H1 (cell line): ENCODE results near the gene KRTAP19-4. TPM values are rescaled to one million over a fixed set of nuclear protein-coding genes. Genes with fewer than 3 reads are reported as not detected.

Source experiments
- CTCF ChIA-PET: fragments of 300-600 bp; sonication (Branson Sonifier 250); formaldehyde crosslinking; loops from one replicate; lab custom pipeline; 2021; ENCODE audit not compliant: partially characterized antibody; lab: Charles Lee
- POLR2A ChIA-PET: fragments of 300-600 bp; sonication (Branson Sonifier 250); formaldehyde crosslinking; loops from one replicate; lab custom pipeline; 2021; ENCODE audit warnings: inconsistent platforms; ENCODE audit not compliant: partially characterized antibody; lab: Charles Lee
- DNase-seq, 2 experiments: peaks; one replicate each; pipeline versions ENCODE4 v3.0.0 to v3.0.0-alpha.2; 2010 to 2022; ENCODE audit warnings: low spot score in 2 of 2, low read depth in 1 of 2, mixed read lengths in 1 of 2
- FAIRE-seq: peaks from 2 replicates; lab custom pipeline; 2011; peaks lifted over from hg19 to GRCh38; lab: Jason Lieb, UNC
- H2AFZ ChIP-seq: 2 replicates; pipeline ENCODE4 v1.8.1; 2012; ENCODE audit warnings: low read length, inconsistent platforms
- H2AK5ac ChIP-seq: 2 replicates; pipeline ENCODE4 v1.6.1; 2013; ENCODE audit warnings: low read depth, low read length
- H2BK120ac ChIP-seq: replicated peaks from 2 replicates; pipeline ENCODE3; 2013; ENCODE audit warnings: low read depth, low read length, inconsistent platforms
- H2BK12ac ChIP-seq: 2 replicates; pipeline ENCODE4 v1.6.1; 2013; ENCODE audit warnings: low read depth, low read length
- H2BK15ac ChIP-seq: 2 replicates; pipeline ENCODE4 v1.6.1; 2013; ENCODE audit warnings: low read length
- H2BK20ac ChIP-seq: 2 replicates; pipeline ENCODE4 v1.6.1; 2013; ENCODE audit warnings: low read length
- H2BK5ac ChIP-seq: 2 replicates; pipeline ENCODE4 v1.6.1; 2013; ENCODE audit warnings: low read depth, low read length
- H3K14ac ChIP-seq: 2 replicates; pipeline ENCODE4 v1.6.1; 2013; ENCODE audit warnings: inconsistent platforms; ENCODE audit not compliant: insufficient read length
- H3K18ac ChIP-seq: 2 replicates; pipeline ENCODE4 v1.6.1; 2013; ENCODE audit warnings: low read length; ENCODE audit errors: extremely low read depth
- H3K23ac ChIP-seq: 2 replicates; pipeline ENCODE4 v1.6.1; 2013; ENCODE audit warnings: inconsistent platforms; ENCODE audit not compliant: insufficient read length
- H3K23me2 ChIP-seq: 2 replicates; pipeline ENCODE4 v1.6.1; 2013; ENCODE audit warnings: low read depth, low read length
- H3K27ac ChIP-seq: 2 replicates; pipeline ENCODE4 v1.6.1; 2011; ENCODE audit warnings: low read depth, low read length, inconsistent platforms
- H3K27me3 ChIP-seq, 4 experiments: replicated peaks in 1 of 4; 1 replicate in 1 of 4; 2 replicates in 3 of 4; pipeline versions ENCODE4 v1.6.1 to v1.8.1; 2011 to 2013; ENCODE audit warnings: low read length in 3 of 4, mild to moderate bottlenecking in 3 of 4, inconsistent platforms in 2 of 4, mixed read lengths in 2 of 4, moderate library complexity in 1 of 4; ENCODE audit not compliant: control insufficient read depth in 3 of 4, insufficient read depth in 3 of 4; ENCODE audit errors: extremely low read depth in 1 of 4
- H3K36me3 ChIP-seq, 4 experiments: 2 replicates each; pipeline versions ENCODE4 v1.6.1 to v1.8.1; 2011 to 2013; ENCODE audit warnings: mild to moderate bottlenecking in 4 of 4, low read length in 3 of 4, moderate library complexity in 2 of 4, control low read depth in 1 of 4, inconsistent platforms in 1 of 4; ENCODE audit not compliant: insufficient read depth in 4 of 4, control insufficient read depth in 2 of 4
- H3K4ac ChIP-seq: replicated peaks from 2 replicates; pipeline ENCODE3; 2013; ENCODE audit warnings: low read length, low read depth, mixed read lengths, inconsistent platforms; ENCODE audit not compliant: insufficient read length
- H3K4me1 ChIP-seq, 4 experiments: replicated peaks in 1 of 4; 1 replicate in 1 of 4; 2 replicates in 3 of 4; pipeline versions ENCODE4 v1.6.1 to v1.8.1; 2011 to 2013; ENCODE audit warnings: low read length in 3 of 4, inconsistent platforms in 2 of 4, mixed read lengths in 1 of 4; ENCODE audit not compliant: insufficient read depth in 4 of 4, control insufficient read depth in 3 of 4
- H3K4me2 ChIP-seq, 2 experiments: 2 replicates each; pipeline versions ENCODE4 v1.6.1 to v1.8.1; 2011 to 2013; ENCODE audit warnings: low read depth in 2 of 2, low read length in 2 of 2, control low read depth in 1 of 2, inconsistent platforms in 1 of 2, mild to moderate bottlenecking in 1 of 2; ENCODE audit not compliant: insufficient read depth in 1 of 2
- H3K4me3 ChIP-seq, 4 experiments: fragments of 200-600, 300-600 bp in 1 of 4; sonication (generic), shearing (Covaris generic), sonication (Bioruptor Twin) in 1 of 4; 2 replicates each; pipeline versions ENCODE4 v1.5.1 to v1.8.1; 2011 to 2016; ENCODE audit warnings: low read length in 4 of 4, low read depth in 3 of 4, control low read depth in 2 of 4, inconsistent platforms in 2 of 4, mild to moderate bottlenecking in 2 of 4, mixed read lengths in 1 of 4, moderate library complexity in 1 of 4; ENCODE audit not compliant: insufficient read depth in 2 of 4; ENCODE audit errors: extremely low read depth in 1 of 4
- H3K56ac ChIP-seq: replicated peaks from 2 replicates; pipeline ENCODE3; 2013; ENCODE audit warnings: low read depth, mild to moderate bottlenecking, mixed read lengths, low read length, inconsistent platforms; ENCODE audit not compliant: insufficient read length
- H3K79me1 ChIP-seq: 2 replicates; pipeline ENCODE4 v1.6.1; 2013; ENCODE audit warnings: low read depth, low read length, control low read depth
- H3K79me2 ChIP-seq, 2 experiments: 2 replicates each; pipeline versions ENCODE4 v1.6.1 to v1.8.1; 2012 to 2013; ENCODE audit warnings: low read length in 2 of 2, mild to moderate bottlenecking in 2 of 2, inconsistent platforms in 1 of 2; ENCODE audit not compliant: insufficient read depth in 2 of 2, control insufficient read depth in 1 of 2
- H3K9ac ChIP-seq, 4 experiments: replicated peaks in 1 of 4; 1 replicate in 1 of 4; 2 replicates in 3 of 4; pipeline versions ENCODE4 v1.6.1 to v1.8.1; 2011 to 2013; ENCODE audit warnings: low read depth in 3 of 4, low read length in 3 of 4, control low read depth in 2 of 4, mild to moderate bottlenecking in 2 of 4, moderate library complexity in 2 of 4, inconsistent platforms in 1 of 4; ENCODE audit errors: extremely low read depth in 1 of 4
- H3K9me3 ChIP-seq, 2 experiments: 2 replicates each; pipeline versions ENCODE4 v1.6.1 to v1.8.1; 2012 to 2013; ENCODE audit warnings: mild to moderate bottlenecking in 2 of 2, moderate library complexity in 2 of 2, control low read depth in 1 of 2, inconsistent platforms in 1 of 2, low read depth in 1 of 2, low read length in 1 of 2, mixed read lengths in 1 of 2; ENCODE audit not compliant: insufficient read depth in 2 of 2
- H4K20me1 ChIP-seq, 2 experiments: replicated peaks in 1 of 2; 2 replicates each; pipeline versions ENCODE3 to v1.8.1; 2011 to 2013; ENCODE audit warnings: inconsistent platforms in 2 of 2, low read length in 2 of 2, mild to moderate bottlenecking in 1 of 2; ENCODE audit not compliant: insufficient read depth in 2 of 2, control insufficient read depth in 1 of 2
- H4K5ac ChIP-seq: 2 replicates; pipeline ENCODE4 v1.6.1; 2013; ENCODE audit warnings: low read length, low read depth, mixed read lengths, inconsistent platforms; ENCODE audit not compliant: insufficient read length
- H4K8ac ChIP-seq: 2 replicates; pipeline ENCODE4 v1.8.0; 2013; ENCODE audit warnings: mild to moderate bottlenecking, moderate library complexity, low read length, inconsistent platforms; ENCODE audit not compliant: insufficient read depth; ENCODE audit errors: extremely low read depth
- H4K91ac ChIP-seq: replicated peaks from 2 replicates; pipeline ENCODE3; 2013; ENCODE audit warnings: low read length, mixed read lengths, inconsistent platforms; ENCODE audit not compliant: insufficient read length
- BCL11A ChIP-seq, 2 experiments: IDR thresholded peaks; one replicate each; pipeline ENCODE4 v1.6.1; 2011; ENCODE audit warnings: low read depth in 2 of 2, low read length in 2 of 2, mild to moderate bottlenecking in 2 of 2
- CREB1 ChIP-seq: IDR thresholded peaks from 2 replicates; pipeline ENCODE4 v1.6.1; 2012; ENCODE audit warnings: inconsistent platforms
- CTCF ChIP-seq, 3 experiments: IDR thresholded peaks; 1 replicate in 2 of 3; 2 replicates in 1 of 3; pipeline versions ENCODE4 v1.5.1 to v1.6.1; 2011; ENCODE audit warnings: low read length in 3 of 3, mild to moderate bottlenecking in 3 of 3, inconsistent platforms in 2 of 3, low read depth in 1 of 3, moderate library complexity in 1 of 3; ENCODE audit not compliant: insufficient read depth in 1 of 3; ENCODE audit errors: control extremely low read depth in 1 of 3
- EZH2 ChIP-seq: fragments of 200-600 bp; sonication (generic); IDR thresholded peaks from 2 replicates; pipeline ENCODE4 v1.7.1; 2012; ENCODE audit warnings: low read depth, mild to moderate bottlenecking, moderate library complexity, low read length, inconsistent platforms; ENCODE audit not compliant: severe bottlenecking
- POLR2A ChIP-seq, 2 experiments: IDR thresholded peaks; 1 replicate in 1 of 2; 2 replicates in 1 of 2; pipeline ENCODE4 v1.6.1; 2011; ENCODE audit warnings: low read depth in 2 of 2, low read length in 2 of 2, mild to moderate bottlenecking in 2 of 2; ENCODE audit errors: control extremely low read depth in 1 of 2
- RBBP5 ChIP-seq: IDR thresholded peaks from 2 replicates; pipeline ENCODE4 v1.7.1; 2012; ENCODE audit warnings: low read depth, mild to moderate bottlenecking, inconsistent platforms, low read length, moderate library complexity, borderline replicate concordance
- SAP30 ChIP-seq: fragments of 300-600 bp; sonication (generic); IDR thresholded peaks from 2 replicates; pipeline ENCODE4 v1.7.1; 2012; ENCODE audit warnings: low read length, moderate library complexity, mild to moderate bottlenecking, inconsistent platforms; ENCODE audit not compliant: insufficient read depth, insufficient replicate concordance
- SIRT6 ChIP-seq: IDR thresholded peaks from one replicate; pipeline ENCODE4 v1.7.1; 2012; ENCODE audit warnings: low read length, inconsistent platforms
- SP2 ChIP-seq: IDR thresholded peaks from 2 replicates; pipeline ENCODE4 v1.6.1; 2012; ENCODE audit warnings: mild to moderate bottlenecking, low read length, inconsistent platforms
- YY1 ChIP-seq: IDR thresholded peaks from 2 replicates; pipeline ENCODE4 v1.6.1; 2011; ENCODE audit warnings: low read depth, mild to moderate bottlenecking, low read length
- WGBS, 2 experiments: shearing (Covaris generic) in 1 of 2; methylation state at CpG; one replicate each; pipeline versions ENCODE4 v1.1.6 to v1.1.7; 2013 to 2015; ENCODE audit warnings: low lambda C conversion rate in 2 of 2, mixed read lengths in 2 of 2, inconsistent platforms in 1 of 2, low coverage in 1 of 2, missing lambda C conversion rate in 1 of 2; ENCODE audit not compliant: insufficient replicate concordance in 2 of 2, insufficient coverage in 1 of 2, insufficient read length in 1 of 2; ENCODE audit errors: extremely low coverage in 1 of 2, missing lambda C conversion rate in 1 of 2; 5-methylcytosine and 5-hydroxymethylcytosine counted together
- polyA plus RNA-seq, 7 experiments: library from polyadenylated mRNA; depleted of rRNA in 3 of 7; stranded (reverse) in 5 of 7; unstranded in 2 of 7; fragments of >200 nt in 5 of 7; fragments of 200-250 nt in 2 of 7; gene quantifications; 1 replicate in 5 of 7; 2 replicates in 1 of 7; 4 replicates in 1 of 7; pipeline versions ENCODE4 v1.2.1 to v1.2.3, GENCODE V29; 2011 to 2013; ENCODE audit warnings: missing spikeins in 2 of 7, mixed read lengths in 2 of 7
- total RNA-seq: library from RNA; stranded (reverse); fragmentation: NEBNext Ultra II Directional; extraction: Animal tissue kit (Norgen Biotek cat#: 25700); gene quantifications from 2 replicates; pipeline ENCODE4 v1.2.1, GENCODE V29; 2021

The KRTAP19-4 gene
- total and polyA plus RNA-seq, 2 of the 8 experiments (the other 6 are each of a cell fraction or from before 2014, with no cell fraction given): not detected

GRCh38 chr21:30480145-30480544 is 16.8 kb downstream of the KRTAP19-4 start, which contains the start of gene KRTAP19-1:
Gene KRTAP19-1 (minus strand): TSS chr21:30480367. CDS start chr21:30480317, 50 bp downstream.
- WGBS, 2 experiments: 97% methylated on average over 7 of the region's 7 CpGs; no CpG with 5 or more reads in 1 of the 2 experiments
- ChIA-PET CTCF (interaction anchor here (1.1 to 2.1 kb wide), 2 partner anchors 26 to 28 kb away, joined by 3 to 8 read pairs; no protein-coding TSS in a partner anchor), POLR2A (no interaction called here)
- no peak within 1 kb of the TSS for H2BK15ac ChIP-seq
- no peaks in the 10 kb centered on the region for H3K36me3 ChIP-seq
- H3K56ac ChIP-seq: no peak within 1 kb of the TSS
- no peaks in the 10 kb centered on the region for H3K23me2 ChIP-seq
- H3K9me3 ChIP-seq: peaks cover 0 to 2% of the 10 kb centered on the region in 2 experiments; a peak in 1 of 4 replicates
- H3K27ac ChIP-seq: no peak within 1 kb of the TSS
- no peak within 1 kb of the TSS for H2AK5ac ChIP-seq
- no peak for DNase-seq
- no peak within 1 kb of the TSS for H3K4me3 ChIP-seq
- no peaks in the 10 kb centered on the region for H3K79me1 ChIP-seq
- H3K14ac ChIP-seq: no peak within 1 kb of the TSS
- no peak within 1 kb of the TSS for H3K4ac ChIP-seq
- no peak within 1 kb of the TSS for H3K4me2 ChIP-seq
- H2BK20ac ChIP-seq: no peak within 1 kb of the TSS
- H4K20me1 ChIP-seq: no peaks in the 10 kb centered on the region
- no peak within 1 kb of the TSS for H2BK12ac ChIP-seq
- no peak within 1 kb of the TSS for H4K8ac ChIP-seq
- H2BK5ac ChIP-seq: no peak within 1 kb of the TSS
- no peaks in the 10 kb centered on the region for H3K4me1 ChIP-seq
- no peak within 1 kb of the TSS for H3K18ac ChIP-seq
- H2BK120ac ChIP-seq: no peak within 1 kb of the TSS
- H4K5ac ChIP-seq: no peak within 1 kb of the TSS
- H2AFZ ChIP-seq: no peak within 1 kb of the TSS
- no peaks in the 10 kb centered on the region for H3K79me2 ChIP-seq
- TF ChIP-seq YY1 (no peak), POLR2A (IDR thresholded peaks at IDR 0.05; ENCODE audit: control extremely low read depth in 1 of 2, low read depth in 2 of 2, low read length in 2 of 2) (no peak), SIRT6 (no peak), BCL11A (IDR thresholded peaks at IDR 0.05; ENCODE audit: low read depth in 2 of 2, low read length in 2 of 2) (no peak), CREB1 (no peak), EZH2 (no peak), SP2 (no peak), SAP30 (no peak), RBBP5 (no peak), CTCF (IDR thresholded peaks at IDR 0.05; ENCODE audit: control extremely low read depth in 1 of 3, insufficient read depth in 1 of 3, low read depth in 1 of 3, low read length in 3 of 3) (no peak)
- no peak for FAIRE-seq
- no peak within 1 kb of the TSS for H3K23ac ChIP-seq
- no peak within 1 kb of the TSS for H4K91ac ChIP-seq
- H3K9ac ChIP-seq: no peak within 1 kb of the TSS
- no peaks in the 10 kb centered on the region for H3K27me3 ChIP-seq
